ENCODE measurements around the gene MRPL44. TPM values are rescaled to one million over a fixed set of nuclear protein-coding genes. Genes with fewer than 3 reads are reported as not detected.
A peak's percentile ranks its signal among the peaks of the same experiment; 100 is the strongest.
"Not testable (repeated sequence)": the region's sequence is repeated elsewhere in the genome, so short reads cannot be mapped to it uniquely, and the experiment has no call there.

The MRPL44 gene
- total and polyA plus RNA-seq, 2 experiments from 2014 or later = 24.1 to 34.9 TPM

DNA sequence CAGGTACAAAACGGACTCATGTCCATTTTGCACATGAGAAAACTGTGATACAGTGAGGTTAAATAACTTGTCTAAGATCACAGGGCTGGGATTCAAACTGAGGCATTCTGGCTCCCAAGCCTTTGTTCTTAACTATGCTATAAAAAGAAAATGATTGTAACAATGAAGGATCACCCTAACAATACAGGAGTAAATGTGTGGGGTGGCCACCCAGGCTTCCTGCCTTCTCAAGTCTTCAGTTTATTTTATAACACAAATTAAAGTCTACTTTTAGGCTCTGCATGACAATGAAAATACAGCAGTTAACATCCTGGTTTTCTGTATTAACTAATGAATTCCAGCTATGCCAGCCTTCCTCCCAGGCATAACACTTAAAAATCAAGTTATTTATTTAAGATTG, 19.7 kb upstream of the MRPL44 start:
- H3K4me3 ChIP-seq = no peak overlapping the region

DNA sequence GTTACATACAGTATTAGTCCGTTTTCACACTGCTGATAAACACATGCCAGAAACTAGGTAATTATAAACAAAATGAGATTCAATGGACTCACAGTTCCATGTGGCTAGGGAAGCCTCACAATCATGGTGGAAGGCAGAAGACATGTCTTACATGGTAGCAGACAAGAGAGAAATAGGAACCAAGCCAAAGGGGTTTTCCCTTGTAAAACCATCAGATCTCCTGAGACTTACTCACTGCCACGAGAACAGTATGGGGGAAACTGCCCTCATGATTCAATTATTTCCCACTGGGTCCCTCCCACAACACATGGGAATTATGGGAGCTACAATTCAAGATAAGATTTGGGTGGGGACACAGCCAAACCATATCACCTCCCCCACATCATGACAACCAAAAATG, 17.8 kb upstream of the MRPL44 start:
- H4K20me1 ChIP-seq (ENCODE audit: insufficient read depth); H3K9ac ChIP-seq; H3K27ac ChIP-seq; H3K27me3 ChIP-seq (replicated peaks; ENCODE audit: insufficient read depth); in situ Hi-C loops (cut with MboI); H3K9me3 ChIP-seq (ENCODE audit: low read depth); H3K36me3 ChIP-seq (ENCODE audit: low read depth); H3K4me3 ChIP-seq; H3K9me2 ChIP-seq (ENCODE audit: insufficient read depth); H3K4me2 ChIP-seq (ENCODE audit: unreplicated experiment); H2AFZ ChIP-seq: not testable (repeated sequence)
- 53 to 62% methylated on average over 2 of the region's 2 CpGs for WGBS, 2 experiments (ENCODE audit: low coverage in 1 of 2, low lambda C conversion rate in 2 of 2, missing lambda C conversion rate in 2 of 2)
- Histone ChIP-seq H3K4me1 (ENCODE audit: insufficient read depth) (peaks cover 49% of the 10 kb centered on the region), H3F3A (ENCODE audit: insufficient read depth) (peaks cover 41% of the 10 kb centered on the region), H3K79me2 (ENCODE audit: insufficient read depth) (peaks cover 84% of the 10 kb centered on the region)
- peak; percentile 37 for DNase-seq

More for the DNA sequence above, 19.7 kb upstream of the MRPL44 start:
- 0 to 8% methylated on average over 1 of the region's 1 CpG for WGBS, 2 experiments (ENCODE audit: low coverage in 1 of 2, low lambda C conversion rate in 2 of 2, missing lambda C conversion rate in 2 of 2)
- H3K27ac ChIP-seq = no peak overlapping the region
- TF ChIP-seq EZH2 (IDR thresholded peaks at IDR 0.05; ENCODE audit: insufficient read depth, poor library complexity, severe bottlenecking) = no peak
- peaks cover 85% of the 10 kb centered on the region for H3K79me2 ChIP-seq (ENCODE audit: insufficient read depth)
- H3K9ac ChIP-seq = no peak overlapping the region
- H3K27me3 ChIP-seq (replicated peaks; ENCODE audit: insufficient read depth) = no peaks in the 10 kb centered on the region
- no peak overlapping the region for H2AFZ ChIP-seq
- H3K4me1 ChIP-seq (ENCODE audit: insufficient read depth) = peaks cover 54% of the 10 kb centered on the region
- in situ Hi-C loops (cut with MboI) = no loop called here
- DNase-seq = no peak
- no peaks in the 10 kb centered on the region; the same call in 1 of the 2 replicates for H4K20me1 ChIP-seq (ENCODE audit: insufficient read depth)
- H3F3A ChIP-seq (ENCODE audit: insufficient read depth) = peaks cover 28% of the 10 kb centered on the region
- H3K4me2 ChIP-seq (ENCODE audit: unreplicated experiment) = peak overlapping the region; percentile 36
- no peaks in the 10 kb centered on the region for H3K36me3 ChIP-seq (ENCODE audit: low read depth)
- no peaks in the 10 kb centered on the region for H3K9me2 ChIP-seq (ENCODE audit: insufficient read depth)
- H3K9me3 ChIP-seq (ENCODE audit: low read depth) = no peaks in the 10 kb centered on the region

DNA sequence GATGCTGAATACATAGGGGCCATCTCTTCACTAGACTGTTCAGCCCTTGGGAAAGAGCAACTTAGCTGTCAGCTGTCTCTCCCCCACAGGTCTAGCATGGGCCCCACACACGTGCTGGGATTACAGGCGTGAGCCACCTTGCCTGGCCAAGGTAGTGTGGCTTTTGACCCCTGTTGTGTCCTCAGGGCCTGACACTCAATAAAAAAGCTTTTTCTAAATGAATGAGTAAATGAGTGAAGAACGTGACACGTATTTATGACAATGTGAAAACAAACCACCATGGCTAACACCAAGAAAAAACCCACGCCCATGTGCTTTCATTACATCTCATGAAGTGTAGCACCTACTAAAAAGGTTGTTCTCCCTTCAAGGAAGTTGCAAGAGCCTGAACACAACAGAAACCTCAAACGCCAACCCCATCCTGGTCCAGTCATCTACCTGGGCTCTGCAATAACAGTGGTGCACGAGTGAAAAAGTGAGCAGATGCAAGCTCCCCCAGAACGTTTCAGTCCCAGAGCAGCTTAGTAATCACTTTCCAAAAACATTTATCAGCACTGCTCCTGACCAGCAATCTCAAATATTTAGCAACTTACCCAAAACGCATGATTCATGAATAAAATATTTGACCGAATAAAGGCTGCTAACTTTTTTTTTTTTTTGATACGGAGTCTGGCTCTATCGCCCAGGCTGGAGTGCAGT, 15.5 kb upstream of the MRPL44 start:
- Histone ChIP-seq H3K4me3 (peak overlapping the region; percentile 59), H3K27me3 (replicated peaks; ENCODE audit: insufficient read depth) (no peaks in the 10 kb centered on the region), H3K79me2 (ENCODE audit: insufficient read depth) (peaks cover 78% of the 10 kb centered on the region), H3K9ac (peak overlapping the region; percentile 50; the same call in 1 of the 2 replicates), H3K4me2 (ENCODE audit: unreplicated experiment) (peak overlapping the region; percentile 66), H3F3A (ENCODE audit: insufficient read depth) (peaks cover 37% of the 10 kb centered on the region), H2AFZ (no peak overlapping the region), H3K9me3 (ENCODE audit: low read depth) (no peaks in the 10 kb centered on the region), H3K36me3 (ENCODE audit: low read depth) (no peaks in the 10 kb centered on the region), H3K27ac (peak overlapping the region; percentile 69), H3K9me2 (ENCODE audit: insufficient read depth) (no peaks in the 10 kb centered on the region), H4K20me1 (ENCODE audit: insufficient read depth) (no peaks in the 10 kb centered on the region), H3K4me1 (ENCODE audit: insufficient read depth) (peaks cover 33% of the 10 kb centered on the region)
- in situ Hi-C loops (cut with MboI) = no loop called here
- 4% methylated on average over 12 of the region's 12 CpGs for WGBS, 2 experiments (ENCODE audit: low coverage in 1 of 2, low lambda C conversion rate in 2 of 2, missing lambda C conversion rate in 2 of 2)
- peak; percentile 88 for DNase-seq
- TF ChIP-seq EZH2 (IDR thresholded peaks at IDR 0.05; ENCODE audit: insufficient read depth, poor library complexity, severe bottlenecking) (no peak), EZH2phosphoT487 (IDR thresholded peaks at IDR 0.05; ENCODE audit: insufficient read depth, low read depth) (0 out of 2 replicates have a peak, but pooled peaks have one; percentile 84)

DNA sequence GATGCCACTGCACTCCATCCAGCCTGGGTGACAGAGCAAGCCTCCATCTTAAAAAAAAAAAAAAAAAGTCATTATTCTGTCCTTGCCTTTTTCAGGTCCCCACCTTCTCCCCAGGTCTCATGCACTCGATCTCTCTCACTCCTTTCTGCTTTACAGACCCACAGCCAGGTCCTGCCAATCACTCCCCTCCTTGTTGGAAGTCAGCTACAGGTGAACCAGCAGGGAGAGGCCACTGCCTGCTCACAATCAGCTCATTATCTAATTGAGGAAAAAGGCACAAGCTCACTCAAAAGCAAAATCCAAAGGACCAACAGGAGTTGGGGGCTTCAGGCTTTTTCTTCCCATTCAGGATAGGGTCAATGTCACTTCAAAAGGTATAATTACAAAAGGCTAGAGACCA, 14.1 kb upstream of the MRPL44 start:
- Histone ChIP-seq H3F3A (ENCODE audit: insufficient read depth) (peaks cover 37% of the 10 kb centered on the region), H3K9ac (peak overlapping the region; percentile 91), H3K9me2 (ENCODE audit: insufficient read depth) (no peaks in the 10 kb centered on the region), H3K4me2 (ENCODE audit: unreplicated experiment) (peak overlapping the region; percentile 97), H3K4me1 (ENCODE audit: insufficient read depth) (peaks cover 19% of the 10 kb centered on the region), H3K79me2 (ENCODE audit: insufficient read depth) (peaks cover 64% of the 10 kb centered on the region), H4K20me1 (ENCODE audit: insufficient read depth) (no peaks in the 10 kb centered on the region), H2AFZ (no peak overlapping the region), H3K27ac (peak overlapping the region; percentile 74), H3K4me3 (peak overlapping the region; percentile 97), H3K9me3 (ENCODE audit: low read depth) (no peaks in the 10 kb centered on the region), H3K27me3 (replicated peaks; ENCODE audit: insufficient read depth) (no peaks in the 10 kb centered on the region), H3K36me3 (ENCODE audit: low read depth) (no peaks in the 10 kb centered on the region)
- in situ Hi-C loops (cut with MboI) = no loop called here
- DNase-seq = no peak
- TF ChIP-seq EZH2phosphoT487 (IDR thresholded peaks at IDR 0.05; ENCODE audit: insufficient read depth, low read depth) (no peak), EZH2 (IDR thresholded peaks at IDR 0.05; ENCODE audit: insufficient read depth, poor library complexity, severe bottlenecking) (no peak)
- 96 to 100% methylated on average over 1 of the region's 1 CpG for WGBS, 2 experiments (ENCODE audit: low coverage in 1 of 2, low lambda C conversion rate in 2 of 2, missing lambda C conversion rate in 2 of 2)
